OCI-LY1 (cell line): ENCODE results near the gene C12orf75.

Source experiments
- H2AFZ ChIP-seq: fragments of 200-600 bp; sonication (generic), shearing (Covaris generic); 2 replicates; pipeline ENCODE4 v1.6.0; 2014; ENCODE audit warnings: antibody characterized with exemption, mild to moderate bottlenecking, low read length
- H3F3A ChIP-seq: fragments of 200-600 bp; sonication (generic), shearing (Covaris generic); 2 replicates; pipeline ENCODE4 v1.6.0; 2014; ENCODE audit warnings: mild to moderate bottlenecking, antibody characterized with exemption, low read length, moderate library complexity; ENCODE audit not compliant: insufficient read depth
- H3K27ac ChIP-seq: fragments of 200-600 bp; sonication (generic); 2 replicates; pipeline ENCODE4 v1.5.1; 2014; ENCODE audit warnings: low read length, mixed run types, mild to moderate bottlenecking, low read depth; ENCODE audit not compliant: poor library complexity, severe bottlenecking
- H3K27me3 ChIP-seq: fragments of 200-600 bp; sonication (generic); 2 replicates; pipeline ENCODE4 v1.6.0; 2014; ENCODE audit warnings: antibody characterized with exemption, mild to moderate bottlenecking, low read length, moderate library complexity; ENCODE audit not compliant: insufficient read depth
- H3K36me3 ChIP-seq: fragments of 200-600 bp; sonication (generic); 2 replicates; pipeline ENCODE4 v1.6.1; 2014; ENCODE audit warnings: mild to moderate bottlenecking, antibody characterized with exemption, low read length, moderate library complexity, mixed read lengths; ENCODE audit not compliant: insufficient read depth
- H3K4me1 ChIP-seq: fragments of 200-600 bp; sonication (generic); 2 replicates; pipeline ENCODE4 v1.5.1; 2014; ENCODE audit warnings: mild to moderate bottlenecking, low read length, moderate library complexity; ENCODE audit not compliant: insufficient read depth, severe bottlenecking
- H3K4me2 ChIP-seq: fragments of 200-600 bp; sonication (generic), shearing (Covaris generic); 2 replicates; pipeline ENCODE4 v1.6.1; 2014; ENCODE audit warnings: low read length
- H3K4me3 ChIP-seq: fragments of 200-600 bp; sonication (generic); 2 replicates; pipeline ENCODE4 v1.5.1; 2014; ENCODE audit warnings: low read length, low read depth, mild to moderate bottlenecking, mixed read lengths; ENCODE audit not compliant: poor library complexity, severe bottlenecking
- H3K79me2 ChIP-seq: fragments of 200-600 bp; shearing (Covaris generic); 2 replicates; pipeline ENCODE4 v1.6.1; 2016; ENCODE audit warnings: mixed run types, low read length, mixed read lengths; ENCODE audit not compliant: insufficient read depth
- H3K9ac ChIP-seq: fragments of 200-600 bp; sonication (generic), shearing (Covaris generic); 2 replicates; pipeline ENCODE4 v1.6.1; 2014; ENCODE audit warnings: mild to moderate bottlenecking, low read length, mixed read lengths
- H3K9me2 ChIP-seq: fragments of 200-600 bp; sonication (generic), shearing (Covaris generic); 2 replicates; pipeline ENCODE4 v1.6.1; 2014; ENCODE audit warnings: low read depth, mild to moderate bottlenecking, low read length, mixed read lengths
- H3K9me3 ChIP-seq: fragments of 200-600 bp; shearing (Covaris generic); 2 replicates; pipeline ENCODE4 v1.6.1; 2014; ENCODE audit warnings: low read length, mixed read lengths
- H4K20me1 ChIP-seq: fragments of 200-600 bp; sonication (generic), shearing (Covaris generic); 2 replicates; pipeline ENCODE4 v1.6.0; 2016; ENCODE audit warnings: mild to moderate bottlenecking, low read length; ENCODE audit not compliant: insufficient read depth
- CTCF ChIP-seq: fragments of 200-600 bp; sonication (generic), shearing (Covaris generic); IDR thresholded peaks from 2 replicates; pipeline ENCODE4 v1.5.1; 2017; ENCODE audit warnings: mild to moderate bottlenecking, antibody characterized with exemption, low read length, moderate library complexity, mixed read lengths
- EZH2 ChIP-seq: fragments of 200-600 bp; sonication (generic), shearing (Covaris generic); IDR thresholded peaks from 2 replicates; pipeline ENCODE4 v1.8.0; 2017; ENCODE audit warnings: borderline replicate concordance, mixed run types, mild to moderate bottlenecking, antibody characterized with exemption, low read length, moderate library complexity, mixed read lengths

The C12orf75 gene

GRCh38 chr12:105285378-105285777 is 45.1 kb upstream of the C12orf75 start:
- Histone ChIP-seq H3K27me3 (no peaks in the 10 kb centered on the region), H3K36me3 (no peaks in the 10 kb centered on the region), H2AFZ (no peak overlapping the region), H3K9ac (no peak overlapping the region), H3F3A (no peaks in the 10 kb centered on the region), H3K4me2 (no peak overlapping the region), H3K9me2 (no peaks in the 10 kb centered on the region), H3K79me2 (no peaks in the 10 kb centered on the region), H3K4me1 (no peaks in the 10 kb centered on the region), H4K20me1 (no peaks in the 10 kb centered on the region), H3K9me3 (no peaks in the 10 kb centered on the region), H3K4me3 (no peak overlapping the region), H3K27ac (no peak overlapping the region)
- no peak for TF ChIP-seq CTCF
- no peak for TF ChIP-seq EZH2

GRCh38 chr12:105287408-105287807 is 43.1 kb upstream of the C12orf75 start:
- no peaks in the 10 kb centered on the region for H3K9me3 ChIP-seq
- no peaks in the 10 kb centered on the region for H3K9me2 ChIP-seq
- no peak overlapping the region for H3K9ac ChIP-seq
- no peaks in the 10 kb centered on the region for H3K4me1 ChIP-seq
- no peaks in the 10 kb centered on the region for H4K20me1 ChIP-seq
- TF ChIP-seq CTCF (no peak), EZH2 (no peak)
- H3K27me3 ChIP-seq = no peaks in the 10 kb centered on the region
- H3K27ac ChIP-seq = no peak overlapping the region
- H3F3A ChIP-seq = no peaks in the 10 kb centered on the region
- H3K4me3 ChIP-seq = no peak overlapping the region
- H3K4me2 ChIP-seq = no peak overlapping the region
- no peak overlapping the region for H2AFZ ChIP-seq
- no peaks in the 10 kb centered on the region for H3K36me3 ChIP-seq
- no peaks in the 10 kb centered on the region for H3K79me2 ChIP-seq

GRCh38 chr12:105288311-105288996 is 42.0 kb upstream of the C12orf75 start:
- Histone ChIP-seq H4K20me1 (no peaks in the 10 kb centered on the region), H3F3A (no peaks in the 10 kb centered on the region), H3K27me3 (no peaks in the 10 kb centered on the region), H2AFZ (no peak overlapping the region), H3K79me2 (no peaks in the 10 kb centered on the region), H3K9me2 (no peaks in the 10 kb centered on the region), H3K27ac (no peak overlapping the region), H3K36me3 (no peaks in the 10 kb centered on the region), H3K4me2 (no peak overlapping the region), H3K9me3 (no peaks in the 10 kb centered on the region), H3K9ac (no peak overlapping the region), H3K4me1 (no peaks in the 10 kb centered on the region), H3K4me3 (no peak overlapping the region)
- TF ChIP-seq CTCF (no peak), EZH2 (no peak)
